IPS-18a (cell line): Measurements from ENCODE around the gene EIPR1.
"Not testable (repeated sequence)": the region's sequence is repeated elsewhere in the genome, so short reads cannot be mapped to it uniquely, and the experiment has no call there.

Experiments used
- H3K27ac ChIP-seq: one replicate; pipeline ENCODE4 v1.5.1; 2013; ENCODE audit warnings: low read length
- H3K27me3 ChIP-seq: one replicate; pipeline ENCODE4 v1.6.1; 2013; ENCODE audit warnings: mild to moderate bottlenecking, low read length; ENCODE audit not compliant: control insufficient read depth, insufficient read depth
- H3K36me3 ChIP-seq: one replicate; pipeline ENCODE4 v1.6.1; 2013; ENCODE audit warnings: low read depth, low read length; ENCODE audit not compliant: control insufficient read depth
- H3K4me1 ChIP-seq: one replicate; pipeline ENCODE4 v1.6.1; 2013; ENCODE audit warnings: low read depth, low read length; ENCODE audit not compliant: control insufficient read depth
- H3K4me3 ChIP-seq: one replicate; pipeline ENCODE4 v1.5.1; 2013; ENCODE audit warnings: low read length
- H3K9ac ChIP-seq: one replicate; pipeline ENCODE4 v1.6.1; 2013; ENCODE audit warnings: mild to moderate bottlenecking, low read length, moderate library complexity
- H3K9me3 ChIP-seq: one replicate; pipeline ENCODE4 v1.6.1; 2013; ENCODE audit warnings: low read depth, low read length; ENCODE audit not compliant: control insufficient read depth

The EIPR1 gene

DNA sequence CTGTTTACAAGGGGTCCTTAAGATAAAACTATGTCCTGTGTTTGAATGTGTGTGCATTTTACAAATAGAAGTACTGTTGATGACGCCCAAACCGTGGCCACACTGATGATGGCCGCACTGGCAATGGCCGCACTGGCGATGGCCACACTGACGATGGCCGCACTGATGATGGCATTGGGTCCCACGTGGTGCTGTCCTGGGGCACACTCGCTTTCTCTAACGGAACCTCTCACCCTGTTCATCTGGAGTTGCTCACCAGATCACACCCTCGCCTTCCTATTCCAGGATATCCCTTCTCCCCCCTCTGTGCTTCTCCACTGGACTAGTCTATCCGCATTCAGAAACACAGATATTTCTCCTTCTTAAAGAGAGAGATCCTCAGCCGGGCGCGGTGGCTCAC lies 192.4 kb downstream of the EIPR1 start:
- H3K27ac ChIP-seq: no peak overlapping the region
- H3K9ac ChIP-seq: no peak overlapping the region
- no peak overlapping the region for H3K4me3 ChIP-seq
- no peaks in the 10 kb centered on the region for H3K9me3 ChIP-seq
- H3K27me3 ChIP-seq: no peaks in the 10 kb centered on the region
- H3K36me3 ChIP-seq: no peaks in the 10 kb centered on the region
- no peaks in the 10 kb centered on the region for H3K4me1 ChIP-seq

DNA sequence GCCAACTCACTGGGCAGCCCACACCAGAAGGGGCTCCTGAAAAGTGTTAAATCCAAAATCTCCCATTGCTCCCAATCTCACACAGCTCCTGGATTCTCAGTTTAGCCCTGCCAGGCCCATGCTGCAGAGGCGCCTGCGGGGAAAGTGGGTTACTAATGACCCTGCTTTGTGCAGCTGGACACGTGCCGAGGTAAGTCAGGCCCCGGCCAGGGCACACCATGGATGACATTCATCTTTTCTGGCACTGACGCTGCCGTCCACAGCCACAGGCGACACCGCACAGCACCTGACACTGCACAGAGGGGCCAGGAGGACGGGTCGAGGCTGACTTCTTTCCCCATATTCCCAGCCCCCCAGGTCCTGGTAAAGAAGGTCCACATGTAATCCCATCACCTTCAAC lies 193.5 kb downstream of the EIPR1 start:
- no peaks in the 10 kb centered on the region for H3K4me1 ChIP-seq
- H3K27me3 ChIP-seq: no peaks in the 10 kb centered on the region
- H3K9ac ChIP-seq: no peak overlapping the region
- H3K36me3 ChIP-seq: no peaks in the 10 kb centered on the region
- H3K27ac ChIP-seq: no peak overlapping the region
- no peak overlapping the region for H3K4me3 ChIP-seq
- H3K9me3 ChIP-seq: no peaks in the 10 kb centered on the region

DNA sequence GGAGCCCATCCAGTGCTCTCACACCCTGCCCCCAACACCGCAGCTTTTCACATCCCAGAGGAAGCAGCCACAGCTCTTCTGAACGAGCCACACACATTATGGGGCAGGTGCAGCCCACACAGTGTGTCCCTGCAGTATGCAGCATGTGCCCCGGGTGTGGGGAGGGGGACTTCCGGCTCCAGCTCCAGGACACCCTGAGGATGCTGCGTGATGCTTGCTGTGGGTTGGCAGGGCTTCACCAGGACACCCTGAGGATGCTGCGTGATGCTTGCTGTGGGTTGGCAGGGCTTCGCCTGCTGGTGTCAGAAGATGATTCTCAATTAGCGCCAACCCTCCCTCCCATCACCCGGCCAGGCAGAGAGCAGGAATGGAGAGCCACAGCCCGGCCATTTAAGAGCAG lies 193.9 kb downstream of the EIPR1 start:
- H3K9me3 ChIP-seq: no peaks in the 10 kb centered on the region
- H3K4me3 ChIP-seq: no peak overlapping the region
- H3K27me3 ChIP-seq: no peaks in the 10 kb centered on the region
- H3K4me1 ChIP-seq: no peaks in the 10 kb centered on the region
- no peak overlapping the region for H3K27ac ChIP-seq
- H3K9ac ChIP-seq: no peak overlapping the region
- H3K36me3 ChIP-seq: no peaks in the 10 kb centered on the region

DNA sequence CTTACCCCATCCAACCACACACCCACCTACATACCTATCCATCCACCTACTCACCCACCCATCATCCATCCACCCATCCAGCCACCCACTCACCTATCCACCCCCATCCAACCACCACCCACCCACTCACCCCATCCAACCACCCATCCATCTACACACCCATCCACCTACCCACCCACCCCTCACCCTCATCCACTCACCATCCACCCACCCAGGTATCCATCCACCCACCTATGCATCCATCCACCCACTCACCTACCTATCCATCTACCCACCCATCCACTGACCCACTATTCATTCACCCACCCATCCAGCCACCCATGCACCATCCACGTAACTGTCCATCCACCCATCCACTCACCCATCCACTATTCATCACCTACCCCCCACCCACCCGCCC lies 194.8 kb downstream of the EIPR1 start:
- Histone ChIP-seq H3K36me3 (no peaks in the 10 kb centered on the region), H3K9me3 (no peaks in the 10 kb centered on the region), H3K9ac (no peak overlapping the region), H3K27ac (no peak overlapping the region), H3K4me1 (no peaks in the 10 kb centered on the region), H3K4me3 (no peak overlapping the region), H3K27me3 (no peaks in the 10 kb centered on the region)

DNA sequence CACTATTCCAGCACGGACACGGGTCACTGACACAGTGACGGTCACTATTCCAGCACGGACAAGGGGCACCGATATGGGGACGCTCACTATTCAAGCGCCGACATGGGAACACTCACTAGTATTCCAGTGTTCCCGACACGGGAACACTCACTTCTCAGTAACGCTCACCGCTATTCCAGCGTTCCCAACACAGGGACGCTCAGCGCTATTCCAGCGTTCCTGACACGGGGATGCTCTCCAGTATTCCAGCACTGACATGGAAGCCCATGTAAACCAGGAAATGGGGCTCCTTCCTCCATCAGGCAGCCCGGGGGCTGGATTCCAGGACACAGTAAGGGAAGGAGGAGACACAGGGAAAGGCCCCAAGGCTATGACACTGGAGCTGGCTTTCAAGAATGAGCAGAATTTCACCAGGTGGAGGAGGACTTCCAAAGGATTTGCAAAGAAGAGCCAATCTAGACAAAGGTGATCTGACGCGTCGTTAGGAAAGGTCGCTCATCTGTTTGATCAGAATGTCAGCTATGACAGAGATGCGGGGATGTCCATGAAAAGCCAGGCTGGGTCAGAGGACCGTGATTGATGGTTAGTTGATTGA lies 196.1 kb downstream of the EIPR1 start:
- no peaks in the 10 kb centered on the region for H3K36me3 ChIP-seq
- H3K9me3 ChIP-seq: no peaks in the 10 kb centered on the region
- H3K4me3 ChIP-seq: no peak overlapping the region
- no peaks in the 10 kb centered on the region for H3K4me1 ChIP-seq
- no peak overlapping the region for H3K27ac ChIP-seq
- no peaks in the 10 kb centered on the region for H3K27me3 ChIP-seq
- H3K9ac ChIP-seq: no peak overlapping the region

DNA sequence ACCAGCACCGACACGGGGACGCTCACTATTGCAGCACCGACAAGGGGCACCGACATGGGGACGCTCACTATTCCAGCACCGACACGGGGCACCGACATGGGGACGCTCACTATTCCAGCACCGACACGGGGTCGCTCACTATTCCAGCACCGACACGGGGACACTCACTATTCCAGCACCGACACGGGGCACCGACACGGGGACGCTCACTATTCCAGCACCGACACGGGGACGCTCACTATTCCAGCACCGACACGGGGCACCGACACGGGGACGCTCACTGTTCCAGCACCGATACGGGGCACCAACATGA lies 196.8 kb downstream of the EIPR1 start:
- not testable (repeated sequence) for H3K4me3 ChIP-seq, H3K27ac ChIP-seq, H3K4me1 ChIP-seq, H3K9ac ChIP-seq, H3K9me3 ChIP-seq, H3K27me3 ChIP-seq, H3K36me3 ChIP-seq

DNA sequence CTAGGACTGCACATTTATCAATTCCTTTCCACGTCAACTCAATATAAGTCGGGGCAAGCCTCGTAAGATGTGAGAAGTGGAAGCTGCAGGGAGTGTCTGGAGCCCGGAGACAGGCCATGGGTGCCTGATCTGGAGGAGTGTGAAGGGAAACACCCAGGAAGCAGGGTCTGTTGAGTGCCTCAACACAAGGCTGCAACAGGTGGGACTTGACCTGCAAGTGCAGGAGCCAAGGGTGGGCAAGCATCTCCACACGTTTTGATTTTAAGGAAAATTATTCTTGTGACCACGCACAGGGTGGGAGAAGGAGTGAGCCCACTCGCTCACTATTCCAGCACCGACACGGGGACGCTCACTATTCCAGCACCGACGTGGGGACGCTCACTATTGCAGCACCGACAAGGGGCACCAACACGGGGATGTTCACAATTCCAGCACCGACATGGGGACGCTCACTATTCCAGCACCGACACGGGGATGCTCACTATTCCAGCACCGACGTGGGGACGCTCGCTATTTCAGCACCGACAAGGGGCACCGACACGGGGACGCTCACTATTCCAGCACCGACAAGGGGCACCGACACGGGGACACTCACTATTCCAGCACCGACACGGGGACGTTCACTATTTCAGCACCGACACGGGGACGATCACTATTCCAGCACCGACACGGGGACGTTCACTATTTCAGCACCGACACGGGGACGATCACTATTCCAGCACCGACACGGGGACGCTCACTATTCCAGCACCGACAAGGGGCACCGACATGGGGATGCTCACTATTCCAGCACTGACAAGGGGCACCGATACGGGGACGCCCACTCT lies 197.3 kb downstream of the EIPR1 start:
- H3K9me3 ChIP-seq: no peaks in the 10 kb centered on the region
- no peak overlapping the region for H3K4me3 ChIP-seq
- H3K36me3 ChIP-seq: no peaks in the 10 kb centered on the region
- H3K27me3 ChIP-seq: no peaks in the 10 kb centered on the region
- no peak overlapping the region for H3K27ac ChIP-seq
- no peak overlapping the region for H3K9ac ChIP-seq
- H3K4me1 ChIP-seq: no peaks in the 10 kb centered on the region

DNA sequence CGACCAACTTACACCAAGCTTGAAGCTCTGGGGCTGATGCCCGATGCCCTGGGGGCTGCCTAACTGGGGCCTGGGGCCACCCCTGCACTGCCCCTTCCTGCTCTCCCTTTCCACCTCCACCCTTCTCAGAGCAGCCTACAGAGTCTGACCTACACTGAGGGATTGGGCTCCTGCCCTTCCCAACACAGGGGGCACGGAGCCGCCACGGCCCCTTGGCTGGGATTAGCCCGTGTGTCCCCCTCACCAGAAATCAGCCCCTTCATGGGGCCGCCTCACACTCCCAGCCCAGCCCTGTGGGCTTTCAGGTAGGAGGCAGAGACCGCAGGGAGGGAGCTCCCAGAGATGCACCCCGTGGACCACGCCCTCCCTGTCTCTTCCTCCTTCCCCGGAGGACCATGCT lies 198.0 kb downstream of the EIPR1 start:
- H3K27me3 ChIP-seq: no peaks in the 10 kb centered on the region
- H3K27ac ChIP-seq: no peak overlapping the region
- H3K9me3 ChIP-seq: no peaks in the 10 kb centered on the region
- no peak overlapping the region for H3K9ac ChIP-seq
- no peak overlapping the region for H3K4me3 ChIP-seq
- no peaks in the 10 kb centered on the region for H3K4me1 ChIP-seq
- no peaks in the 10 kb centered on the region for H3K36me3 ChIP-seq

DNA sequence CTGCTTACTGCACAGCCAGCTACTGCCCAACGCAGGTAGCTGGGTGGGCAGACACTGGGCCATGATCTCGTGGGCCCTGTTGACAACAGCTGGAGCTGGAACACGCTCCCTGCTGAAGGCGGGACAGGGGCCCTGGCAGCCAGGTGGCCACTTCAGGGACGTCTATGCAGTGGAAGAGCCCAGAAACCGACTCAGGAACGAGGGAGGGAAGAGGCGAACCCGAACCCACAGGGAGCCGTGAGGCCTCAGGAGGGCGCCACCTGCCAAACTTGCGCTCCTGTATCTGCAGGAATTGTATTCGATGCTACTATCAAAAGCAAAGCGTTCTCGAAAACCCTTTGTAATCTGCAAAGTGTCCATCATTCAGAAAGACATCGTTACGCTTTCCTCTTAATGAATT lies 198.4 kb downstream of the EIPR1 start:
- Histone ChIP-seq H3K27ac (no peak overlapping the region), H3K36me3 (no peaks in the 10 kb centered on the region), H3K27me3 (no peaks in the 10 kb centered on the region), H3K9ac (no peak overlapping the region), H3K9me3 (no peaks in the 10 kb centered on the region), H3K4me1 (no peaks in the 10 kb centered on the region), H3K4me3 (no peak overlapping the region)

DNA sequence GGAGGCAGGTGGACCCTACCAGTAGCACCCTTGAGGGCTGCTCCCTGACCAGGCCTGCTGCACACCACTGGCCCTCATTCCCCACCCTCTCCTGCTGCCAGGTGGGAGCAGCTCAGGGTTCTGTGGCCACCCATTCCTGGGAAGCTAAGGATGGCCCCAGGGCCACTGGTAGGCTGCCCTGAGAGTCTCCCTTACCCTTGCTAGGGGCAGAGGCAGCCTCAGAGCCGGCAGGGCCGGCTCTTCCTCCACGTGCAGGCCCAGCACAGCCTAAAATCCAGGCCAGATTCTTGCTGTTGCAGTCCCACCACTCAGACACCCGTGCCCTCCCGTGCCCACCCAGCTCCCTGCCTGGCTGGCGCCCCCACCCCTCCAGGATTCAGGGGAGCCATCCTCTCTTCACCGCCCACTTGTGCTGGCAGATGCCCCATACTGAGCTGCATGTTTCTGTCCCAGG lies 199.0 kb downstream of the EIPR1 start:
- H3K4me1 ChIP-seq: no peaks in the 10 kb centered on the region
- H3K27me3 ChIP-seq: no peaks in the 10 kb centered on the region
- no peaks in the 10 kb centered on the region for H3K9me3 ChIP-seq
- no peak overlapping the region for H3K27ac ChIP-seq
- H3K36me3 ChIP-seq: no peaks in the 10 kb centered on the region
- no peak overlapping the region for H3K9ac ChIP-seq
- H3K4me3 ChIP-seq: no peak overlapping the region

DNA sequence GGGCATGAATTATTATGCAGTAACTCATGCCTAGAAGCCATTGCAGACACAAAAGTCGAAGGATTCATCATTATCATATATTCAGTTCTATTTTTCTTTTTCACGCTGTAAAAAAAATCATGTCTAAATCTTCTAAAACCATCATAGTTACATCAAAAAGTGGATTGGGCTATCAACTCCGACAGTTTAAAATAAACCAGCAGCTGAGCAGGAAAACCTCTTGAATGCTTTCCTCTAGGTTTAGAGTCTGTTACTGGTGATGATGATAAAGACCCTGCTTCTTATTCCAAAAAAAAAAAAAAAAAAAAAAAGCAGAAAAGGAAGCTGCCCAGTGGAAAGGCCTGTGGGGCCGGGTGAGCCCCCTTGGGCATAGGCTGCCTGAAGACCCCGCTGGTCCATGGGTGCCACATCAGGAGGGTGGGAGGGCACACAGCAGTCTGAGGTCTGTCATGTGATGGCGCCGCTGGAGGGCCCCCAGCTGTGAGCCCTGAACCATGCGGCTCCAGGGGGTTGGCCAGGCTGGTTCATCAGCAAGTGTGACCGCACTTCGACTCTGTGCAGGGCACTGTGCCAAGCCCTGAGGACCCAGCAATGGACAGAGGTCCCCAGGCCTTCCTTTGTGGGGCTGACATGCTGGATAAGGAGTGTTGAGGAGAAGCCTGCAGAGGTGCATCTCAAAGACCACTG lies 199.6 kb downstream of the EIPR1 start:
- no peaks in the 10 kb centered on the region for H3K9me3 ChIP-seq
- H3K27ac ChIP-seq: no peak overlapping the region
- H3K4me3 ChIP-seq: no peak overlapping the region
- H3K36me3 ChIP-seq: no peaks in the 10 kb centered on the region
- no peaks in the 10 kb centered on the region for H3K27me3 ChIP-seq
- H3K9ac ChIP-seq: no peak overlapping the region
- no peaks in the 10 kb centered on the region for H3K4me1 ChIP-seq

DNA sequence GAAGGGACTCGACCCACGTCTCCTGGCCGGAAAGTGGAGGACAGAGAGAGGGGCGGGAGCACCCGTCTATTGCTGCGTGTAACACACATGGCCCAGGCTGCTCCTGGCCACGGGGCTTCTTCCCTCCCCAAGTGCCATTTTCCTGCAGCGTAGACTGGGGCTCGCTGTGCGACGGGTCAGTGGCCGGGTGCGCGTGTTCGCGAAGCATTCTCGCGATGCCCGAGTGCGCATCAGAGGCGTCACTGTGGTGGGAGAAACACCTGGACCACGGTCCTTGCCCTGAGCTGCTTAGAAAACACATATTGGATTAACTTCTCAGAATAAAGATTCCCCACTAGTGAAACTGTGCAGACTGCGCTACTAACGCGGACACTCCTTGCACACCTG lies 200.8 kb downstream of the EIPR1 start:
- H3K9ac ChIP-seq: no peak overlapping the region
- H3K9me3 ChIP-seq: no peaks in the 10 kb centered on the region
- no peaks in the 10 kb centered on the region for H3K27me3 ChIP-seq
- H3K4me3 ChIP-seq: no peak overlapping the region
- no peaks in the 10 kb centered on the region for H3K4me1 ChIP-seq
- no peaks in the 10 kb centered on the region for H3K36me3 ChIP-seq
- H3K27ac ChIP-seq: no peak overlapping the region
